BE2C (cell line): Measurements from ENCODE around the gene EWSR1.

Source experiments
- DNase-seq: peaks from one replicate; pipeline ENCODE4 v3.0.0-alpha.2; 2020
- H3K27me3 ChIP-seq: fragments of 250-450 bp; sonication (Bioruptor Pico); 2 replicates; pipeline ENCODE4 v1.5.1; 2020; ENCODE audit warnings: mild to moderate bottlenecking
- H3K36me3 ChIP-seq: fragments of 250-450 bp; sonication (Bioruptor Pico); 2 replicates; pipeline ENCODE4 v1.5.1; 2020; ENCODE audit warnings: mild to moderate bottlenecking
- H3K4me1 ChIP-seq: fragments of 250-450 bp; sonication (Bioruptor Pico); 2 replicates; pipeline ENCODE4 v1.5.1; 2020
- H3K4me3 ChIP-seq: 2 replicates; pipeline ENCODE4 v1.5.1; 2011; ENCODE audit warnings: low read depth, low read length
- H3K9me3 ChIP-seq: fragments of 250-450 bp; sonication (Bioruptor Pico); 2 replicates; pipeline ENCODE4 v1.5.1; 2020
- CTCF ChIP-seq: IDR thresholded peaks from 2 replicates; pipeline ENCODE4 v1.5.1; 2012; ENCODE audit warnings: mild to moderate bottlenecking, low read depth, low read length

The EWSR1 gene

GRCh38 chr22:29345932-29346331 lies 77.9 kb downstream of the EWSR1 start:
- TF ChIP-seq CTCF = no peak
- Histone ChIP-seq H3K27me3 (no peaks in the 10 kb centered on the region), H3K36me3 (peaks cover 60% of the 10 kb centered on the region), H3K4me1 (peaks cover 17% of the 10 kb centered on the region), H3K9me3 (no peaks in the 10 kb centered on the region), H3K4me3 (no peak overlapping the region)
- DNase-seq = no peak

- peaks cover 60% of the 10 kb centered on the region for H3K36me3 ChIP-seq
- DNase-seq = no peak
- H3K9me3 ChIP-seq = no peaks in the 10 kb centered on the region
Measured at GRCh38 chr22:29346659-29347058, 78.6 kb downstream of the EWSR1 start.

GRCh38 chr22:29348041-29348440 lies 80.0 kb downstream of the EWSR1 start:
- peaks cover 63% of the 10 kb centered on the region for H3K36me3 ChIP-seq
- H3K27me3 ChIP-seq = no peaks in the 10 kb centered on the region
- TF ChIP-seq CTCF = no peak
- DNase-seq = no peak
- peaks cover 14% of the 10 kb centered on the region for H3K4me1 ChIP-seq
- H3K4me3 ChIP-seq = no peak overlapping the region
- H3K9me3 ChIP-seq = no peaks in the 10 kb centered on the region

More at GRCh38 chr22:29346659-29347058, 78.6 kb downstream of the EWSR1 start:
- H3K4me1 ChIP-seq = peaks cover 17% of the 10 kb centered on the region
- H3K4me3 ChIP-seq = no peak overlapping the region
- no peak for TF ChIP-seq CTCF
- H3K27me3 ChIP-seq = no peaks in the 10 kb centered on the region

- DNase-seq = no peak
- Histone ChIP-seq H3K36me3 (peaks cover 72% of the 10 kb centered on the region), H3K4me3 (no peak overlapping the region), H3K9me3 (no peaks in the 10 kb centered on the region), H3K4me1 (peaks cover 6% of the 10 kb centered on the region), H3K27me3 (no peaks in the 10 kb centered on the region)
- no peak for TF ChIP-seq CTCF
Measured at GRCh38 chr22:29348956-29349355, 80.9 kb downstream of the EWSR1 start.
